ENCODE data around the gene AHDC1.

DNA sequence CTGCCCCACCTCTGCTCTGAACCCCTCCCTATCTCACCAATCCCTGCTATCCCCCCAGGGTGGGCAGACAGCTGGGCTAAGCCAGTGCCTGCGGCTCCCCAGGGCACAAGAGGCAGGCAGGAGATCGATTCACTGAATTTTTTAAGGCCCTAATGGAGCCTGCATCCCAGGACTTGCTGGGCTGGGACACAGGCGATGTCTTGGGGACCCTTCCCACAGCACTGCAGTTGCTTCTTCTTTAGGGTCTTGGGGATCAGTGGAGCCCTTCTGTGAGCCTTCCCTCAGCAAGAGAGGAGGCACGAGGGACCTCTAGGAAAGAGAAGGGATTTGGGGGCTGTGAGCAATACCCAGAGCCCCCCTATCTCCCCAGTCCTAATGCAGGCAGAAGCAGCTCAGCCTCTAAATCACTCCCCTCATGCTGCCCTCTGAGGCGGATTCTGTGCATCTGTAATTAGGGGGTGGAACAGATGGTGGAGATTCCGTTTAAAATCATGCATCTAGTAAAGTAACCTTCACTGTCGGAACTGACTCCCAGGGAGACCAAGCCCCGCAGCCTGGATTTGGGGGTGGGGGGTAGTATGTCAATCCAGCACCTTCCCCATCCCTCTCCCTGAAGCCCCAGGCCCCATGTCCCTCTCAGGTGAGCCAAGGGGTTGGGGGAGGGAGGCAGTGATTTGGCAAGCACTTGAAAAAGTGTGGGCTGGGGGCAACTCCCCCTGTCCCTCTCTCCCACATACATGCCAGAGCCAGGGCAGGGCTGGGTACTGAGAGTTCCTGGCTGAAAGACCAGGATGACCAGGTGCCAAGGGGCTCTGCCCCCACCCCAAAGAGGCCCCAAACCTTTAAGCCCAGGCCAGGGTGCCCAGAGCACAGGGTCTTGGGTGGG is 10.0 kb downstream of the AHDC1 start:
- TF ChIP-seq, protein P1, sequence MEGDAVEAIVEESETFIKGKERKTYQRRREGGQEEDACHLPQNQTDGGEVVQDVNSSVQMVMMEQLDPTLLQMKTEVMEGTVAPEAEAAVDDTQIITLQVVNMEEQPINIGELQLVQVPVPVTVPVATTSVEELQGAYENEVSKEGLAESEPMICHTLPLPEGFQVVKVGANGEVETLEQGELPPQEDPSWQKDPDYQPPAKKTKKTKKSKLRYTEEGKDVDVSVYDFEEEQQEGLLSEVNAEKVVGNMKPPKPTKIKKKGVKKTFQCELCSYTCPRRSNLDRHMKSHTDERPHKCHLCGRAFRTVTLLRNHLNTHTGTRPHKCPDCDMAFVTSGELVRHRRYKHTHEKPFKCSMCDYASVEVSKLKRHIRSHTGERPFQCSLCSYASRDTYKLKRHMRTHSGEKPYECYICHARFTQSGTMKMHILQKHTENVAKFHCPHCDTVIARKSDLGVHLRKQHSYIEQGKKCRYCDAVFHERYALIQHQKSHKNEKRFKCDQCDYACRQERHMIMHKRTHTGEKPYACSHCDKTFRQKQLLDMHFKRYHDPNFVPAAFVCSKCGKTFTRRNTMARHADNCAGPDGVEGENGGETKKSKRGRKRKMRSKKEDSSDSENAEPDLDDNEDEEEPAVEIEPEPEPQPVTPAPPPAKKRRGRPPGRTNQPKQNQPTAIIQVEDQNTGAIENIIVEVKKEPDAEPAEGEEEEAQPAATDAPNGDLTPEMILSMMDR (IDR thresholded peaks at IDR 0.05; ENCODE audit: low read length), result no peak
- TF ChIP-seq EZH2 (optimal IDR thresholded peaks at IDR 0.05; ENCODE audit: low read depth, low read length), result no peak

Data from MM.1S (cell line).